Choroid plexus epithelial cell (primary cell): ENCODE data around the gene ETV3L.

ENCODE experiments used
- DNase-seq: peaks from one replicate; pipeline ENCODE4 v3.0.0-alpha.2; 2010; ENCODE audit warnings: low read depth
- H3K4me3 ChIP-seq: 2 replicates; pipeline ENCODE4 v1.5.1; 2011; ENCODE audit warnings: low read depth, mild to moderate bottlenecking, control low read depth, low read length, moderate library complexity
- TF ChIP-seq, protein P1 (sequence below): conservative IDR thresholded peaks from 2 replicates; pipeline ENCODE4 v1.5.1; 2011; ENCODE audit warnings: low read depth, mild to moderate bottlenecking, control low read depth, inconsistent platforms, low read length, moderate library complexity

ETV3L gene

DNA sequence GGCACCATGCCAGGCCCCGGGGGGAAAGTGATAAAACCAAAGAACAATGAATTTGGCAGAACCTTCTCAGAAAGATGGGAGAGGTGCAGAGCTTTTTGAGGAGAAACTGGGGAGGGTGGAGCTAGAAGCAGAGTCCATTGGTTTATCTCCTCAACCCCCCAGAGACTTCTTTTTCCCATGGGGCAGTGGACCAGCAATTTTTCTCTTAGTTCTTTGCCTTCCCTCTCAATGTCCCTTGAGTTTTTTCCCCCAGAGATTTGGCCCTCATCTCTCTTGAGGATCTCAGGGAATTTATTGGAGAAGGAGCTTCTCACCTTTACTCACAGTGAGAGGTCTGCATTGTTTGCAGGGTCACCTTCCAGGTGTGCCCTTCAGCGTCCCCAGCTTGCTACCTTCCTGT lies 48.8 kb downstream of the ETV3L start:
- TF ChIP-seq, protein P1, sequence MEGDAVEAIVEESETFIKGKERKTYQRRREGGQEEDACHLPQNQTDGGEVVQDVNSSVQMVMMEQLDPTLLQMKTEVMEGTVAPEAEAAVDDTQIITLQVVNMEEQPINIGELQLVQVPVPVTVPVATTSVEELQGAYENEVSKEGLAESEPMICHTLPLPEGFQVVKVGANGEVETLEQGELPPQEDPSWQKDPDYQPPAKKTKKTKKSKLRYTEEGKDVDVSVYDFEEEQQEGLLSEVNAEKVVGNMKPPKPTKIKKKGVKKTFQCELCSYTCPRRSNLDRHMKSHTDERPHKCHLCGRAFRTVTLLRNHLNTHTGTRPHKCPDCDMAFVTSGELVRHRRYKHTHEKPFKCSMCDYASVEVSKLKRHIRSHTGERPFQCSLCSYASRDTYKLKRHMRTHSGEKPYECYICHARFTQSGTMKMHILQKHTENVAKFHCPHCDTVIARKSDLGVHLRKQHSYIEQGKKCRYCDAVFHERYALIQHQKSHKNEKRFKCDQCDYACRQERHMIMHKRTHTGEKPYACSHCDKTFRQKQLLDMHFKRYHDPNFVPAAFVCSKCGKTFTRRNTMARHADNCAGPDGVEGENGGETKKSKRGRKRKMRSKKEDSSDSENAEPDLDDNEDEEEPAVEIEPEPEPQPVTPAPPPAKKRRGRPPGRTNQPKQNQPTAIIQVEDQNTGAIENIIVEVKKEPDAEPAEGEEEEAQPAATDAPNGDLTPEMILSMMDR = no peak
- no peak overlapping the region for H3K4me3 ChIP-seq
- DNase-seq = no peak

DNA sequence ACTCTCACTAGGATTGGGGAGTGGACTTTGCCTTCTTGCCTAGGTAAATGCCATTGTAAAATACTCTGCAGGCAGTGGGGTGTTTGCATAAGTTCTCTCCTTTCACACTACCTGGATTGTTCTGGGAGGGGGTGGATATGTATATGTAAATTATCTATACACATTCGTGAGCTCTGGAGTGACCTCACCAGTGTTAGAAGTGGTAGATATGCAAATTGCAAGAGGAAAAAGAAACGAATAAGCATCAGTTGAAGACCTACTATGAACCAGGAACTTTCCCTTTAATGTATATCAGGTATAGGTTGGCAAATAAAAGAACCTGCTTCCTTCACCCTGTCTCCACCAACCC lies 52.6 kb downstream of the ETV3L start:
- TF ChIP-seq, protein P1 = no peak
- H3K4me3 ChIP-seq = no peak overlapping the region

DNA sequence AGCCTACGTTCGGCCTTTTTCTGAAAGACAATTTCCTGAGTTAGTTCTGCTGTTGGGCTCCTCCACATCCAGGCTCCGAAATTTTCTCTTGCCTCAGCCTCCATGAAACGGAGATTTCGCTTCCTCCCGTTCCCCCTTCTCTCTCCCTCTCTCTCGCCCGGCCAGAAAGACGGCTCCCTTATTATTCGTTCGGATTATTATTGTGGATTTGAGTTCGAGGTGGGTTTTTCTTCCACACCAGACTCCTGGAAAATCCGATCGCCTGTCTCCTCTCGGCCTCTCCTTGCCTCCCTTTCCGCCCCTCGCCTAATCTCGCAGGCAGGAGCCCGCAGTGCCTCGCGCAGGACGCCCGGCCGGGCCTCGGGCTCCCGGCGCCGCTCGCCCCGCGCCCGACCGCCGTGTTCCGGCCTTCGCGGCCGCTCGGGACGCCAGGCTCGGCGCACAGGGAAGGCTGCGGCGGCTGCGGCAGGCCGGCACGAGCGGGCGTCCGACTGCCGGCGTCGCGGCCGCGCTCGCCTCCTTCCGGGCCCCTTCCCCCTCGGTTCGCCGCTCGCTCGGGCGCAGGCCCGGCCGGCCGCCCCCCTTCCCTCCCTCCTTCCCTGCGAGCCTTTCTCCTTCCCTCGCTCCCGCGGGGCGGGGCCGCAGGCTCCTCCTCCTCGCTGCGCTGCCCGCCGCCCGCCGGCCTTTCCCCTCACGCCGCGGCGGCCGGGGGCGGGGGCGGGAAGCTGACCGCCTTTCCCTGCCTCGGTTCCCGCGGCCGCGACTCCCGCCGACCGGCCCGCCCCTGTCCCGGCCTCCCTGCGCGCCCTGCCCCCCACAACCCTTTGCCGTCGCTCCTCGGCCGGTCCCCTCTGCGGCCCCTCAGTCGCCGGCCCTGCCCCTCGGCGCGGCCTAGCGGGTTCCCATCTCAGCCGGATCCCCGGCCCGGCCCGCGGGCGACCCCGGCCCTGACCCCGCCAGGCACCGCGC lies 54.1 kb downstream of the ETV3L start, which contains the start of gene ARHGEF11:
TSS of gene ARHGEF11 (minus strand) at position 493 of the 969 bp plus-strand sequence. CDS start 1,412 bp downstream, outside the sequence.
- H3K4me3 ChIP-seq = peak within 1 kb of the TSS; percentile 75
- TF ChIP-seq, protein P1 = no peak
- DNase-seq = peak; percentile 88

More for the DNA sequence above, 52.6 kb downstream of the ETV3L start:
- no peak for DNase-seq

DNA sequence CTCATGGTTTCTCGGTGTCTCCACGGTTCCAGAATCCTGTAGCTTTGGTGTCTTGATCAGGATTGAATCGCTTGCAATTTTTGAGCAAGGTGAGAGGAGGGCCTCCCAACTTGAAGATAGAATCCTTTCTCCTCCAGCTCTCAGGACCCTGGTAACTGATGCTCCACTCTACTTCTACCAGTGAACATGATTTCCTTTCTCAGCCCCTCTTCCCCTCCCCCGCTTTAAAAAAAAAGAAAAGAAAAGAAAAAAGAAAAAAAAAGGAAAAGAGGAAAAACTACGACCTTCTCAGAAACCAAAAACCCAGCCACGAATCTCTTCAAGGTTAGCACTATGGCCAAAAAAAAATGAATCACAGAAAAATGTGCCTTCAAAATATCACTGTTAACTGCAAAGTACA lies 55.3 kb downstream of the ETV3L start:
- TF ChIP-seq, protein P1 = no peak
- DNase-seq = no peak
- H3K4me3 ChIP-seq = peak overlapping the region; percentile 75

DNA sequence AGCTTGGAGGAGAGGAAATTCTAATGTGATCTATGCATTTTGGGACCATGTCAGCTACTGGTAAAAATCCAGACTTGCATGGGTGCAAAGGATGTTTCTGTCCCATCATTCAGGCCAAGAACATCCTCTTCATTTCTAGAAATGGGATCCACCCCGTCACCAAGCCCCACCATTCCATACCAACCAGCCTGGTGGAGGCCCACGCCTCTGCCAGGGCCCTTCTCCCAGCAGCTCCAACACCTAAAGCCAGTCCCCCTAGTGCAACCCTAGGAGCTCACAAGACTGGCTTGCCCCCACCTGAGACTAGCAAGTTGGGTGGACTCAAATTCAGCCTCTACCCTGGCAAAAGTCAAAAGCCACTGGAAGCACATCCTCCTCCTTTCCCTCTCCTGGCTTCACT lies 55.9 kb downstream of the ETV3L start:
- TF ChIP-seq, protein P1 = no peak
- no peak for DNase-seq
- H3K4me3 ChIP-seq = peak overlapping the region; percentile 75

DNA sequence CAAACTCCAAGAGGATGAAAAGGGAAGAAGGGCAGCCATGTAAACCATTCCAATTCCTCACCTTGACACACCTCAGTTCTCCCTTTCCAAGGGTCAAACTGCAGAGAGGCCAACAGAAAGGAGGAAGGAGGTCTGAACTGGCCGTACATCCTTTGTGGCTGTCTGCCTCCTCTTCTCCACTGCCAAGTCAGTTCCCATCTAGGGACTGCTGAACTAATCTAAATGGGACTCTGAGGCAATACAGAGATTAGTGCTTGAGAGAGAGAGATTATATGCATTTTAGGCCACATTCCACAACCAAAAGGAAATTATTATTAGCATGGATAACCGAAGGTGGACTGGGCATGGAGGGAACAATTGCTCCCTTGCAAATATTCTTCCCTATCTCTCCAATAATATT lies 56.8 kb downstream of the ETV3L start:
- DNase-seq = no peak
- H3K4me3 ChIP-seq = peak overlapping the region; percentile 75

More for the DNA sequence above, 56.8 kb downstream of the ETV3L start:
- TF ChIP-seq, protein P1 = no peak
